NCI-H774 (cell line): ENCODE results near the gene STX19.
A peak's percentile ranks its signal among the peaks of the same experiment; 100 is the strongest.

Experiments
- DNase-seq: peaks from one replicate; lab custom pipeline; 2025; lab: John Stamatoyannopoulos, UW

Gene STX19

DNA sequence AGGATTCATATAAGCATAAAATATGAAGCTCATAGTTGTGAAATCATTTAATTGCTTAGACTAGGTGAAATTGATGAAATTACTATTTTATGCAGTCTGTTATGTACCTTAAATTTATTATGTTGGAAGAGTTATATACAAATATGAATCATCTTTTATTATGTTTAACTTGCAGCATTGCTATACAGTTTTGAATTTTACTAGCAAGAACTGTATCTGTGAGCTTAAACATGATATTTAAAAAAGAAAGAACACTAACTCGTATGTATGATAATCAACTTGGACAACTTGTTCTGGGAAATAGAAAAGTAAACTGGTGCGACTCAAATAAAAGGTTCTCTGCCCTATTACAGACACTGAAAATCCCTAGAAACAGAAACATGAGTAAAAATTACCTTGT, 1.8 kb downstream of the STX19 start:
- DNase-seq, result no peak

- no peak for DNase-seq
Observed at GRCh38 chr3:94024385-94024784, 4.0 kb downstream of the STX19 start.

DNA sequence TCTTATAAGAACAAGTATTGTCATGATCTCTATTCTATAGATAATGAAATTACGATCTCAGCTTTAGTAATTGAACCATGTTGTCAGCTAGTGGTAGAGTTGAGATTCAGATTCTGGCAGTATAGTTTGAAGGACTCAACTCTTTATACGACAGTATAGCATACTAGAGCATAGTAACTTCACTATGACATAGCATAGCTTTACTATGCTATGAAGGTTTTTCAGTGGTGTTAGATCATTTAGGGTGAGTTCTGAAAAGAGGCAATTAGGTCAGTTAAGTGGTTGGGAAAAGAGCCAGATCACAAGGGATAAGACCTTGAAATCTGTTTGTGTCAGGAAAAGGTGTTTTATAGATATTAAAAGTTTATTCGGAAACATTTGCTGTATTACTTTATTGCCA, 8.1 kb downstream of the STX19 start:
- no peak for DNase-seq

DNA sequence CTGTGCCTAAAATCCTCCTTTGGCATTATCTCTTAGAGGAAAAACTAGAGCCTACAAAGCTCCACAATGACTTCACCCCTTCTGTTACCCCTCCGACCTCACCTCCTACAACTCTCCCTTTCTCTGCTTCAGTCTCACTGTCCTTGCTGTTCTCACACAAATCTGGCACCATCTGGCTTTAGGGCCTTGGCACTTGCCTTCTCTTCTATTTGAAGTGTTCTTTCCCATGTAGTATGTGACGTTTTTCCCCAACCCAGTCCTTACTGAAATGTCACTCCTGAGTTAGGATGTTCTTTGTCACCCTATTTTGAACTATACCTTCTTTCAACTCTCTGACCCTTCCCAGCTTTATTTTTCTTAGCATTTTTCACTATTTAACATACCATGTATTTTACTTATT, 8.7 kb downstream of the STX19 start:
- DNase-seq, result no peak

GRCh38 chr3:94015025-94015424, 13.4 kb downstream of the STX19 start:
- DNase-seq, result no peak

DNA sequence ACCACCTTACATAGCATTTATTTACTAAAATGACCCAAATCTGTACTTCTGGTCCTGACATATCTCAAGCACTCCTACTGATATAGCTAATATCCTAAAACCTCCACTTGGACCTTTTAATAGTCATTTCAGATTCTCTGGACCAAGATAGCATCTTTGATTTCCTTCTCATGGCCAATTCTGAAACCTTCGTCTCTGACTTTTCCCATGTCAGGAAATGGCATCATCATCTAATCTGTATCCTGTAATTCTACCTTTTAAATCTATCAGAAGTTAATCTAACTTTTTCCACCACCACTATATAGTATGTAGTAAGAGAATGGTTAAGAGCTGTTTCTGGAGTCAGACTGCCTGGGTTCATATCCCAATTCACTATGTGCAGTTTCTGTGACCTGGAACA, 16.2 kb downstream of the STX19 start:
- no peak for DNase-seq

- no peak for DNase-seq
Observed at GRCh38 chr3:94011233-94011711, 17.1 kb downstream of the STX19 start.

- DNase-seq, result no peak
Observed at GRCh38 chr3:94009608-94010007, 18.8 kb downstream of the STX19 start.

GRCh38 chr3:94008253-94008652, 20.1 kb downstream of the STX19 start:
- DNase-seq, result no peak

- DNase-seq, result peak; percentile 36
Observed at GRCh38 chr3:94004301-94004910, 24.0 kb downstream of the STX19 start.

DNA sequence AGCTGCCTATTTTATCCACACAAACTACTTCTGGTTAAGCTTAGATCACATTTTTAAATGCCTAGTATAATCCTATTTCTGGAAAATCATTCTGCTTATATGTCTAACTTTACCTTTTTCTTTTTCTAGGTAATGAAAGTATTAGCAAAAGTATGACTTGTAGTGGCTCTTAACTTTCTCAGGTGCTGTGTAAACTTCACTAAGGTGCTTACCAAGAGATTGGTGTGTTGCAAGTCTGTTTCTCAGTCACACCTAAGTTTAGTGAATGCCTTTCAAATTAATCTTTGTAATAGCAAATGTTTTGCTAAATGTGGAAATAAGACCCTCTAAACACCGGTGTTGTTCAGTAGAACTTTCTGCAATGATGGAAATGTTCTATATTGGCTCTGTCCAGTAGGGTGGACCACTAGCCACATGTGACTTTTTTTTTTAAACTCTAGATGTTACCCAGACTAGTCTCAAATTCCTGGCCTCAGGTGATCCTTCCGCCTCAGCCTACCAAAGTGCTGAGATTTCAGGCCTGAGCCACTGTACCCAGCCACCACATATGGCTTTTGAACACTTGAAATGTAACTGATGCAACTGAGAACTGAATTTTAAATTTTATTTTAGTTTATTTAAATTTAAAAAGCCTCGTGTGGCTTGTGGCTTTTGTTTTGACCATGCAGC, 26.4 kb downstream of the STX19 start:
- no peak for DNase-seq

DNA sequence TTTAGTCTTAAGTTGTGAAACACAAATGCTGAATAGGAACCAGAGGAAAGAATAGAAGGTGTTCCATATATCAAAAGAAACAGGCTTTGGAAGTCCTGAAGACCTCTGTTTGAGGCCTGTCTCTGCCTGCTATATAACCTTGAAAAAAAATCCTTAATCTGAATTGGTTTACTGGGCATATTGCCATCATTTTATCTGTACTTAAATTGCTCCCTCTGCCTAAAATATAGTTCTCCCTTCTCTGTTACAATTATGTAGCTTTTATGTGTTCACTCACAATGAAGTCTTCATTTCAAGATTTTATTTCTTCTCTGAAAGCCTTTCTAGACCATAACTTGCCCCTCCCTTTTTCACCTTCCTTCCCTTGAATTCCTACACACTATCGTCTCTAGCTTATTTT, 27.2 kb downstream of the STX19 start:
- DNase-seq, result no peak

DNA sequence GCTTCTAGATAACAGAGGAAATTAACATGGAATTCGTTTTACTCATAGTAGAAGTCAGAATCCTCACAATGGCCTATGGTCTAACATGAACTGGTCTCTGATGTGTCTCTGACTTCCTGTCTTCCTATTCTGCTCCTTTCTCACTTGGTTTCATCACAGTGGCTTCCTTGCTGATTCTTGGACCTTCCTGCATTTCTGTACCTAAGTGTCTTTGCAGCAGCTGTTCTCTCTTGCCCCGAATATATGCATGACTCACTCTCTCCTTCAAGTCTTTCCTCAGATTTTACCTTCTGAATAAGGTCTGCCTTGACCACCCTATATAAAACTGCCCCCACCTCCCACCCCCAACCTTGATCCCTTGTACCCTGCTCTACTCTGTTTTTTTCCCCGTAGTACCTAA, 34.3 kb downstream of the STX19 start:
- no peak for DNase-seq

- DNase-seq, result no peak
Observed at GRCh38 chr3:93992207-93992606, 36.2 kb downstream of the STX19 start.

DNA sequence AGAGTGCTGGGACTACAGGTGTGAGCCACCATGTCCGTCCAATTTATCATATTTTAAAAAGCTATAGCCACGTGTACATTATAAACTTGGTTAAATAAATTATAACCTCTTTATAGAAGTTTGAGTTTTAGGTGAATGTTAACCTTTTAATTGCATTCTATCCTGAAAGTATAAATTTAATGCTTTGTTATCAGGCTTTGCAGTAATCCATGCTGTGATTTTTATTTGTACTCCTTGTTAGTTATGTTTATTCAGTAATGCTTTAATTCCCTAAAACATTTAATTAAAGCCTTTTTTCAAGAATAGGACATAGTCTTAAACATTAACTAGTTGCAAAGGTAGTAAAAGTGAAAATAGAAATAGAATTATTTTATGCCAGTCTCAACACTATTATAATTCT, 36.8 kb downstream of the STX19 start:
- DNase-seq, result no peak

DNA sequence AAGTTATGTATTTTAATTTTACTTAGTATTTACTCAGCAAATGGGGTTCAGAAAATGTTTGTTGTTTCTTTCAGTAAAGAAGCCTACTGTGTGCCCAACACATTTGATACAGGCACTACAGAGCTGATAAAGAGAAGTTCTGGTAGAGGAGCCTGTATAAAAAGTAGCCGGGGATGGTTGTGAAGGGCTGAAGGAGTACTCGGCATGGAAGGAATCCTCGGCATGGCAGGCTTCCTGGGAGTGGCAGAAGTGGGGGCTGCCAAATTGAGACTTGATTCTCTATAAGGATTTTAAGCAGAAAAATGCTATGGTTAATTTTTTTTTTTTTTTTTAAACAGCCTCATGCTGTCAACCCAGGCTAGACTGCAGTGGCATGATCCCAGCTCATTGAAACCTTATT, 39.2 kb downstream of the STX19 start:
- DNase-seq, result no peak

- no peak for DNase-seq
Observed at GRCh38 chr3:93988764-93989163, 39.6 kb downstream of the STX19 start.

DNA sequence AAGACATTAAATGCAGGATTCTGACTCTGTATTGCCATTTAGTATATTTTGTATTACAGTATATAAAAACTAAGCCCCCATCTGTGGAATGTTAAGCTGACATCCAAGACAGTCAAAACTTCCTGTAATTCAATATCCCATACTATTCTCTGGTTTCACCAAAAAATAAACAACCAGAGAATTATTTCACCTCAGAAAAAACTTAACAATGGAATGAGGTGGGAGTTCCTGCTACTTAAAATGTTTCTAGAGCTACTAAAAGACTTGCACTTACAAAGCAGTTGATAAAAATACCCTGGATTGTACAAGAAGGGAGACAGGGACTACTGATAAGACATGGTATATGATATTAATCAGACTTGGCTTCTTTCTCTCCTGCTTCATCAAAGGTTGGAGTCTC, 40.1 kb downstream of the STX19 start:
- no peak for DNase-seq

DNA sequence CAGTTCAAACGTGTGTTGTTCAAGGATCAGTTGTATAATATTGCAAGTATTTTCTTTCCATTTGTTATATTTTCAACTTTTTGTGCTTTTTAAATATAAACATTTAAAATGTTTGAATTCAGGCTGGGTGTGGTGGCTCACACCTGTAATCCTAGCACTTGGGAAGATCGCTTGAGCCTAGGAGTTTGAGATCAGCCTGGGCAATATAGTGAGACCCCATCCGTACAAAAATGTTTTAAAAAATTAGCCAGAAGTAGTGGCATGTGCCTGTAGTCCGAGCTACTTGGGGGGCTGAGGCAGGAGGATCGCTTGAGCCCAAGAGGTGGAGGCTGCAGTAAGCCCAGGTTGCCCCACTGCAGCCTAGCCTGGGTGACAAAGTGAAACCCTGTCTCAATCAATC, 43.8 kb downstream of the STX19 start:
- no peak for DNase-seq

- DNase-seq, result no peak
Observed at GRCh38 chr3:93983408-93983807, 45.0 kb downstream of the STX19 start.

- DNase-seq, result no peak
Observed at GRCh38 chr3:93981649-93982048, 46.7 kb downstream of the STX19 start.

DNA sequence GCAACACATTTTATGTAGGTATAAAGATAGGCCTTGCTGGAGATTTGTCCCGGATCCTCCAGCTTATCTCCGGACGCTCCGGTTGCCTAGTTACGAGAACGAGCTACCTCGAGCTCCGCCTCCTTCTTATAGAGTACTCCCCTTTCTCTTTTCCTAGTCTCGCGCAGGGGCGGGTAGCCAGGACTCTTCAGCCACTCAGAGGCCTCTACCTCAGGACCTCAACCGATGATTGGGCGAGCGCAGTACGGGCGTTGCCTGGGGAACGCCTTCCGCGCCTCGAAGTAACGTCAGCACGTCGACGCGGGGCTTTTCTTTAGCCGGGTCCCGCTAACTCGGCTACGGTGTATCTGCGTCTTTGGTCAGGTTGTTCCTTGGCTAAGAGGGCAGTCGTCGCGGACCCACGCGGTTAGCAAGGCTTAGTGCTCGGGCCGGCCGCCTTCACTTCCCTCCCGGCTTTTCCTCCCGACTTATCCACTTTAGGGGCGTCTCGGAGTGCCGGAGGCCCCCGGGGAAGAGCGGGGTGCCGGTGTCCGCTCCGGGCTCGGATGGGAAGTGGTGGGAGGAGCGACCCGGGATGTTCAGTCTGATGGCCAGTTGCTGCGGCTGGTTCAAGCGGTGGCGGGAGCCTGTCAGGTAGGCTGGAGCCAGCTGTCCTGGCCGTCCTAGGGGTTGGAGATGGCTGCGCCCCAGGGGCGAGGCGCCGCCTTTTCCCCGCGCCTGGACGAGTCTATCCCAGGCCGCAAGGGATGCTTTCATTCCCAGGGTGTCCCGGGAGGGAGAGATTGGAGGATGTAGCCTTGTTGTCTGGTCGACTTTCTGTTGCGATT, 48.3 kb downstream of the STX19 start, which contains the start of gene ARL13B:
Gene ARL13B, plus strand, starts transcription at position 306 of the 827 bp plus-strand sequence. Its CDS starts 269 bp downstream, at position 575.
- DNase-seq, result peak; percentile 97
